Measurements from ENCODE around the gene MRPL17.

Gene MRPL17

GRCh38 chr11:6633422-6634408 lies 49.4 kb downstream of the MRPL17 start:
- DNase-seq (ENCODE audit: extremely low read depth, low read depth): no peak
- no peak for TF ChIP-seq CTCF (IDR thresholded peaks at IDR 0.05; ENCODE audit: low read depth, low read length)

GRCh38 chr11:6632116-6633073 lies 50.7 kb downstream of the MRPL17 start:
- no peak for DNase-seq (ENCODE audit: extremely low read depth, low read depth)
- no peak for TF ChIP-seq CTCF (IDR thresholded peaks at IDR 0.05; ENCODE audit: low read depth, low read length)

GRCh38 chr11:6631361-6631890 lies 51.7 kb downstream of the MRPL17 start:
- DNase-seq (ENCODE audit: extremely low read depth, low read depth): no peak
- no peak for TF ChIP-seq CTCF (IDR thresholded peaks at IDR 0.05; ENCODE audit: low read depth, low read length)

GRCh38 chr11:6630632-6631291 lies 52.4 kb downstream of the MRPL17 start:
- no peak for TF ChIP-seq CTCF (IDR thresholded peaks at IDR 0.05; ENCODE audit: low read depth, low read length)
- no peak for DNase-seq (ENCODE audit: extremely low read depth, low read depth)

Measured in AG09319 (cell line).